ENCODE data around the gene TMOD1. TPM values are rescaled to one million over a fixed set of nuclear protein-coding genes. Genes with fewer than 3 reads are reported as not detected.
A peak's percentile ranks its signal among the peaks of the same experiment; 100 is the strongest.

TMOD1 gene
- total and polyA plus RNA-seq, 2 of the 13 experiments (the other 11 are each of a cell fraction or from before 2014, with no cell fraction given): 0.04 to 0.07 TPM

GRCh38 chr9:97572196-97572891, 70.9 kb downstream of the TMOD1 start (continued):
- no peak for TF ChIP-seq ZNF318 (CRISPR knock-in tag; IDR thresholded peaks at IDR 0.05)
- TF ChIP-seq RFX3 (CRISPR knock-in tag; IDR thresholded peaks at IDR 0.05): no peak

- H3K9me3 ChIP-seq (ENCODE audit: low read length): no peaks in the 10 kb centered on the region
- CTCF ChIA-PET (ENCODE audit: low intra/inter-chr PET ratio, low total read pairs): no interaction called here
- POLR2A ChIA-PET: no interaction called here
- no peaks in the 10 kb centered on the region for H3K36me3 ChIP-seq (replicated peaks in 1 of 2; ENCODE audit: control insufficient read depth in 1 of 2, insufficient read depth in 2 of 2, low read length in 2 of 2)
- H3K4me1 ChIP-seq (ENCODE audit: insufficient read depth, low read length): no peaks in the 10 kb centered on the region
- H3K4me2 ChIP-seq (ENCODE audit: low read depth, low read length): no peak overlapping the region
- H3K4me3 ChIP-seq (replicated peaks in 1 of 3; ENCODE audit: insufficient read depth in 1 of 3, low read depth in 2 of 3, low read length in 3 of 3): no peak overlapping the region
- ATAC-seq (peak; percentile 41; the same call in 2 of the 3 replicates), DNase-seq (ENCODE audit: low spot score) (no peak), FAIRE-seq (no peak)
- TF ChIP-seq ZBTB33 (CRISPR knock-in tag; IDR thresholded peaks at IDR 0.05): peak; percentile 89
- no peak for TF ChIP-seq MEIS2 (CRISPR knock-in tag; IDR thresholded peaks at IDR 0.05)
- no peak for TF ChIP-seq ZFP1 (CRISPR knock-in tag; IDR thresholded peaks at IDR 0.05)
- no TSS peak for BruUV-seq (replicated peaks)
- no peak overlapping the region for H3K27ac ChIP-seq (ENCODE audit: extremely low read length, insufficient read depth, low read length)
- no peaks in the 10 kb centered on the region for H4K20me1 ChIP-seq (ENCODE audit: insufficient read depth, low read length)
- 55% methylated on average over 3 of the region's 6 CpGs for WGBS (ENCODE audit: low lambda C conversion rate)
- intact Hi-C loops (cut with micrococcal nuclease; ENCODE audit: unreplicated experiment): no loop called here
- no peak overlapping the region for H3K9ac ChIP-seq (ENCODE audit: insufficient read depth, low read depth, low read length)
- H3K27me3 ChIP-seq (ENCODE audit: control insufficient read depth in 1 of 2, insufficient read depth in 2 of 2, low read length in 2 of 2): peaks cover 0 to 15% of the 10 kb centered on the region in 2 experiments; a peak in 1 of 5 replicates
- H3K79me2 ChIP-seq (ENCODE audit: insufficient read depth, low read length): no peaks in the 10 kb centered on the region
- in situ Hi-C loops (cut with HindIII; ENCODE audit: extremely low pct_ligation_motif_present, low pct_unique_long_range_greater_than_20kb): no loop called here
- no peak overlapping the region for H2AFZ ChIP-seq (ENCODE audit: low read length)
Observed at GRCh38 chr9:97572892-97573365, 71.5 kb downstream of the TMOD1 start.
